HG03108 (cell line): Measurements from ENCODE around the gene TRIM37.
"Not testable (repeated sequence)": the region's sequence is repeated elsewhere in the genome, so short reads cannot be mapped to it uniquely, and the experiment has no call there.

Experiments
- ATAC-seq: cut with Tn5 transposase; IDR thresholded peaks from one replicate; pipeline ENCODE4 v1.9.1; 2021; ENCODE audit warnings: moderate library complexity; ENCODE audit not compliant: unreplicated experiment

The TRIM37 gene

GRCh38 chr17:58997756-58998553, 108.7 kb downstream of the TRIM37 start:
- ATAC-seq: no peak

- no peak for ATAC-seq
These were observed 109.7 kb downstream of the TRIM37 start for GRCh38 chr17:58996968-58997367.

- ATAC-seq: no peak
These were observed 111.3 kb downstream of the TRIM37 start for GRCh38 chr17:58995247-58995940.

GRCh38 chr17:58993311-58993710, 113.4 kb downstream of the TRIM37 start:
- ATAC-seq: no peak

GRCh38 chr17:58991718-58992331, 114.9 kb downstream of the TRIM37 start:
- peak; percentile 89 for ATAC-seq

- ATAC-seq: no peak
These were observed 117.1 kb downstream of the TRIM37 start for GRCh38 chr17:58989629-58990028.

- ATAC-seq: no peak
These were observed 120.7 kb downstream of the TRIM37 start for GRCh38 chr17:58985971-58986370.

- no peak for ATAC-seq
These were observed 121.3 kb downstream of the TRIM37 start for GRCh38 chr17:58985367-58985766.

- ATAC-seq: no peak
These were observed 124.1 kb downstream of the TRIM37 start for GRCh38 chr17:58982626-58983025.

- ATAC-seq: no peak
These were observed 125.8 kb downstream of the TRIM37 start for GRCh38 chr17:58980706-58981481.

GRCh38 chr17:58976541-58976940, 130.1 kb downstream of the TRIM37 start:
- no peak for ATAC-seq

- ATAC-seq: no peak
These were observed 132.3 kb downstream of the TRIM37 start for GRCh38 chr17:58974354-58974753.

GRCh38 chr17:58970609-58971450, 135.8 kb downstream of the TRIM37 start:
- ATAC-seq: no peak

- no peak for ATAC-seq
These were observed 137.1 kb downstream of the TRIM37 start for GRCh38 chr17:58969612-58970011.

- ATAC-seq: no peak
These were observed 137.5 kb downstream of the TRIM37 start for GRCh38 chr17:58969156-58969555.

- ATAC-seq: no peak
These were observed 138.1 kb downstream of the TRIM37 start for GRCh38 chr17:58968426-58969061.

GRCh38 chr17:58966208-58966607, 140.5 kb downstream of the TRIM37 start:
- ATAC-seq: no peak

- no peak for ATAC-seq
These were observed 141.5 kb downstream of the TRIM37 start for GRCh38 chr17:58965221-58965620.

- ATAC-seq: no peak
These were observed 146.6 kb downstream of the TRIM37 start for GRCh38 chr17:58960068-58960467.

GRCh38 chr17:58957725-58958073, 149.0 kb downstream of the TRIM37 start:
- not testable (repeated sequence) for ATAC-seq
